Measurements from ENCODE around the gene CUL5.

Gene CUL5

GRCh38 chr11:108008656-108009496 is at the start of gene CUL5:
Gene CUL5 (plus strand): TSS chr11:108008898. CDS start chr11:108009349, 451 bp downstream.
- DNase-seq: peak; percentile 86

- DNase-seq: no peak
These were observed 47.2 kb upstream of the CUL5 start for GRCh38 chr11:107961480-107961879.

GRCh38 chr11:107962181-107962580 is 46.5 kb upstream of the CUL5 start:
- DNase-seq: no peak

DNA sequence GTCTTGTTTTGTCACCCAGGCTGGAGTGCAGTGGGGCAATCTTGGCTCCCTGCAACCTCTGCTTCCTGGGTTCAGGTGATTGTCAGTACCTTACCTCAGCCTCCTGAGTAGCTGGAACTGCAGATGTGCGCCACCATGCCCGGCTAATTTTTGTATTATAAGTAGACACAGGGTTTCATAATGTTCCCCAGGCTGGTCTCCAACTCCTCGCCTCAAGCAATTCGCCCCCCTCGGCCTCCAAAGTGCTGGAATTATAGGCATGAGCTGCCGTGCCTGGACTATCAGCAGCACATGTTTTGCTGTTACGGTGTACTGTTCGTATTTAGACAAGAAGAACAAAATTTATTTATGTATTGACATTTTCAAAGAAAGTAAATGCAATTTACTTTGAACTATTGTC is 45.6 kb upstream of the CUL5 start:
- no peak for DNase-seq

DNA sequence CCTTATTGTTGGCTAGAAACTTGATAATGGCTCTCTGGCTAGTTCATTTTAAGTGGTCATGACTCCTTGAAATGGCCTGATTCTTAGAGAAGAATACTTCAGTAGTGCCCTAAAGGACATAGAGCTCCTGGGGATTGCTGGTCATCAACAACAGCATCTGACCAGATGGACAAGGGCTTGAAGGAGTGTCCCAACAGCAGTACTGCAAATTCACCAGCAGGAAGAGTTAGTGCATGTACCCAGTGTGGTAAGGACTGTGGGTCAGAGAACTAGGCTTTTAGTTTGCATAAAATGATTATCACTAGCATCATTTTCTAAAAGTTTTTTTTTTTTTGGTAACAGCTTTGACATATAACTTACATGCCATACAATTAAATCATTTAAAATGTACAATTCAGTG is 39.5 kb upstream of the CUL5 start:
- DNase-seq: no peak

DNA sequence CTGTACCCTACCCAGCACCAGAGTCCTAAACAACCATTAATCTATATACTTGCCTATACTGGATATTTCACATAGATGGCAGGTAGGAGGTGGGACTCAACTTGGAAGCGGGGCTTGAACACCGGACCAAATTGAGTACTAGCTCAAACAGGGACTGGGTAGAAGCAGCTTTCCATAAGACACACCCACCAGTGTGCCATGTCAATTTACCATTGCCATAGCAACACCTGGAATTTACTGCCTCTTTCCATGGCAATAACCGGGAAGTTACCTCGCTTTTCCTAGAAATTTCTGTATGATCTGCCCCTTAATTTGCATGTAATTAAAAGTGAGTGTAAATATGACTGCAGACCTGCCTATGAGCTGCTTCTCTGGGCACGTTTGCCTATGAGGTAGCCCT is 38.6 kb upstream of the CUL5 start:
- no peak for DNase-seq

GRCh38 chr11:107973641-107974040 is 35.1 kb upstream of the CUL5 start:
- DNase-seq: no peak

DNA sequence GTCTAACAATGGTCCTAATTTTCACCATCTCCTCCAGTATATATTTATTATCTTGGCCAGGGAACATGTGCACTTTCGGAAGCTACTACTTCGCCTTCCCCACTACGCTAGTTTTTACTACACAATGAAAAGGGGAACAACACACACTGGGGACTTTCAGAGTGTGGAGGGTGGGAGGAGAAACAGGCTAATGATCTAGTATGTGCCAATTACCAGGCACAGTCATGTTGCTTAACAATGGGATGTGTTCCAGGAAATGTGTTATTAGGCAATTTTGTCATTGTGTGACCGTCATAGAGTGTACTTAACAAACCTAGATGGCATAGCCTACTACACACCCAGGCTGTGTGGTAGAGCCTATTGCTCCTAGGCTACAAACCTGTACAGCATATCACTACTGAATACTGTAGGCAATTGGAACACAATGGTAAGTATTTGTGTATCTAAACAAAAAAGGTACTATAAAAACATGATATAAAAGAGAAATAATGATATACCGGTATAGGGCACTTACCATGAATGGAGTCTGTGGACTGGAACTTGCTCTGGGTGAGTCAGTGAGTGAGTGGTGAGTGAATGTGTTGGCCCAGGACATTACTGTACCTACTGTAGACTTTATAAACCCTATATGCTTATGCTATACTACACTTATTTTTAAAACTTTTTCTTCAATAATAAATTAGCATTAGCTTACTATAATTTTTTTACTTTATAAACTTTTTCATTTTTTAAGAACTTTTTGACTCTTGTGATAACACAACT is 20.1 kb upstream of the CUL5 start:
- DNase-seq: no peak

- no peak for DNase-seq
These were observed 16.8 kb upstream of the CUL5 start for GRCh38 chr11:107991868-107992414.

DNA sequence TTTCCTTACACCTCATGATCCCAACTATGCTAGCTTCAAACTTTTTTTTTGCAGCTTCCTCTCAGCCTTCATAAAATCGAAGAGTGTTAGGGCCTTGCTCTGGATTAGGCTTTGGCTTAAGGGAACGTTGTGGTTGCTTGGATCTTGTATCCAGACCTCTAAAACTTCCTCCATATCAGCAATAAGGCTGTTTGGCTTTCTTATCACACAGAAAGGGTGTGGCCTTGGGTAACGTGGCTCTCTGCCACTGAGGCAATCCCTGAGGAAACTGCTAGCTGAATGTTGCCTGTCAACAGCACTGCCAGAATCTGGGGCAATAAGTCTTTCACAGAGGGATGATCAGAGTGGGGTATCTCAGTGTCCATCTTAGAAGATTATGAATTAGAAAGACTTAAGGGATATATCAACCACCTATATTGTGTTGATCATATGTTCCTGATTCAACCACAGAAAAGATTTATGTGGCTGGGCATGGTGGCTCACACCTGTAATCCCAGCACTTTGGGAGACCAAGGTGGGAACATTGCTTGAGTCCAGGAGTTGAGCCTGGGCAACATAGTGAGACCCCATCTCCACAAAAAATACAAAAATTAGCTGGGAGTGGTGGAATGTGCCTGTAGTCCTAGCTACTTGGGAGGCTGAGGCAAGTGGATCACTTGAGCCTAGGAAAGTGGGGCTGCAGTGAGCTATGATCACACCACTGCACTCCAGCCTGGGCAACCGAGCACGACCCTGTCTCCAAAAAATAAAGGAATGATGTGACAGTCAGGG is 12.5 kb upstream of the CUL5 start:
- DNase-seq: no peak

DNA sequence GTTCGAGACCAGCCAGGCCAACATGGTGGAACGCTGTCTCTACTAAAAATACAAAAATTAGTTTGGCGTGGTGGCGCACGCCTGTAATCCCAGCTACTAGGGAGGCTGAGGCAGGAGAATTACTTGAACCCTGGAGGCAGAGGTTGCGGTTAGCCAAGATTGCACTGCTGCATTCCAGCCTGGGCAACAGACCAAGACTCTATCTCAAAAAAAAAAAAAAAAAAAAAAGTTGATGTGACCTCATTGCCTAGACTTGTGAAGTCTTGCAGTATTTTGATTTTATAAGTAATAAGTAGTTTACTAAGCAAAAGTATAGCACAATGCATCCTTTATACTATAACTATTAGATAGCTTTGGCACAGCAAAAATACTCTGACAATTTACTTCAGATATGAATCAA is 9.9 kb upstream of the CUL5 start:
- no peak for DNase-seq

- no peak for DNase-seq
These were observed 8.8 kb upstream of the CUL5 start for GRCh38 chr11:107999759-108000455.

DNA sequence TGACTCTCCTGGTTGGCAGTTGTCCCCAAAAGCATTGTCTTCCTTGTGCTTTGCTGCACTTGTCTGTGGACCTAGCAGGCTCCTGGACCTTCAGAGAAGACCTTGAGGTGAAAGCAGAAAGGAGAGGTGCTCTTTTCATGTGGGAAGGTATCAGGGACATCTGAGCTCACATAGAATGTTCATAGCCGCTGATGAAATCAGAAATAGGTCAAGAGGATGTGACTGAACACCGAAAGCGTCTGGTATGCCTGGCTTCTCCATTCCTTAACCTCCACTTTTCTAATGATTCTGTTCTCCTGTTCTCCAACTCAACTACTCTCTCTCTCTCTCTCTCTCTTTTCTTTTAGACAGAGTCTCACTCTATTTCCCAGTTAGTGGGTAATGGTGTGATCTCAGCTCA is 6.2 kb upstream of the CUL5 start:
- no peak for DNase-seq

DNA sequence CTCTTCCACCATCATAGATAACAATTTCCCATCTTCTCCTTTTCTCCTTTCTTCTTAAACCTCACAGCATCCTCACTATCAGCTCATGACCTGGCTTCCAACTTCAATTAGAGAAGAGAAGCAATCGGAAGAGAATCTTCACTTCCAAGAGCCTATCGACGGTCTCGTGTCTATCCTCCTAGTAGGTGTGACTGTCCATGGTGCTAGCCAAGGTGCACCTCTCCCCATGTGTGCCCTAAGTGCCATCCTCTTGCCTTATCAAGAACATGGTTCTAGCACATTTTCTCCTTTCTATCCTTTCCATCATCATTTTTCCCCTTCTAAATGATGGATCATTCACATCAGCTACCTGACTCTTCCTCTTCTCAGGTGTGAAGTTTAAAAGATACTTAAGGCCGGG is 5.1 kb upstream of the CUL5 start:
- no peak for DNase-seq

- DNase-seq: no peak
These were observed 879 bp upstream of the CUL5 start for GRCh38 chr11:108007819-108008218.

GRCh38 chr11:108009497-108010370 is 1.0 kb downstream of the CUL5 start:
- no peak for DNase-seq

- DNase-seq: no peak
These were observed 3.5 kb downstream of the CUL5 start for GRCh38 chr11:108012139-108012725.

DNA sequence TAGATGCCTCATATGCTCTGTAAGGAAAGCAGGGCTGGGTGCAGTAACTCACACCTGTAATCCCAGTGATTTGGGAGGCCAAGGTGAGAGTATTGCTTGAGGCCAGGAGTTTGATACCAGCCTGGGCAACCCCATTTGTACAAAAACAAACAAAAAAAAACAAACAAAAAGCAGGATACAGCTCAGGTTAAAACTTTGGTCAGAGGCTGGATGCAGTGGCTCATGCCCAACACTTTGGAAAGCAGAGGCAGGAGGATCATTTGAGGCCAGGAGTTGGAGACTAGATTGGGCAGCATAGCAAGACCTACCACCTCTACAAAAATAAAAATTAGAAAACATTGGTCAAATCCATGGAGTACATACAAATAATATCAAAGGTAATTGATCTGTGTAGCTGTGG is 7.9 kb downstream of the CUL5 start:
- DNase-seq: no peak

- DNase-seq: no peak
These were observed 10.0 kb downstream of the CUL5 start for GRCh38 chr11:108018708-108019107.

GRCh38 chr11:108019870-108020540 is 11.3 kb downstream of the CUL5 start:
- DNase-seq: no peak

Measured in activated CD4-positive, alpha-beta T cell treated with anti-CD3 and anti-CD28 coated beads, Interleukin-2, amount 50 U/mL, for 1 hour (primary cell).